Endothelial cell of umbilical vein (primary cell): ENCODE results near the gene COL5A1. TPM values are rescaled to one million over a fixed set of nuclear protein-coding genes. Genes with fewer than 3 reads are reported as not detected.
A peak's percentile ranks its signal among the peaks of the same experiment; 100 is the strongest.

Experiments used
- BruUV-seq: library from RNA; stranded (reverse); fragments of 400-500 nt; replicated peaks from 2 replicates; lab custom pipeline; 2021; lab: Mats Ljungman, UMichigan
- CTCF ChIA-PET: fragments of 300-600, 350-600 bp; sonication (Branson Sonifier 250); formaldehyde crosslinking; loops from one replicate; lab custom pipeline; 2021; ENCODE audit warnings: antibody characterized with exemption, inconsistent platforms; lab: Charles Lee
- POLR2A ChIA-PET: fragments of 300-600, 350-600 bp; sonication (Branson Sonifier 250); formaldehyde crosslinking; loops from one replicate; lab custom pipeline; 2021; ENCODE audit warnings: antibody characterized with exemption, inconsistent platforms; lab: Charles Lee
- DNase-seq: peaks from one replicate; pipeline ENCODE4 v3.0.0-alpha.2; 2011; ENCODE audit warnings: low read depth, low spot score
- FAIRE-seq: peaks from 2 replicates; lab custom pipeline; 2011; peaks lifted over from hg19 to GRCh38; lab: Jason Lieb, UNC
- H2AFZ ChIP-seq: 2 replicates; pipeline ENCODE4 v1.6.0; 2012; ENCODE audit warnings: low read depth, low read length, control low read depth, inconsistent platforms
- H3K27ac ChIP-seq: 2 replicates; pipeline ENCODE4 v1.5.1; 2011; ENCODE audit warnings: low read depth, mild to moderate bottlenecking, control low read depth, low read length, moderate library complexity; ENCODE audit not compliant: insufficient read depth
- H3K27me3 ChIP-seq, 2 experiments: 2 replicates each; pipeline versions ENCODE4 v1.6.0 to v1.6.1; 2011; ENCODE audit warnings: low read length in 2 of 2, mixed read lengths in 1 of 2; ENCODE audit not compliant: control insufficient read depth in 2 of 2, insufficient read depth in 2 of 2
- H3K36me3 ChIP-seq, 2 experiments: 2 replicates in 1 of 2; 3 replicates in 1 of 2; pipeline ENCODE4 v1.5.1; 2011; ENCODE audit warnings: low read length in 2 of 2, mild to moderate bottlenecking in 1 of 2, moderate library complexity in 1 of 2; ENCODE audit not compliant: control insufficient read depth in 2 of 2, insufficient read depth in 2 of 2; ENCODE audit errors: extremely low read depth in 1 of 2
- H3K4me1 ChIP-seq: 3 replicates; pipeline ENCODE4 v1.5.1; 2011; ENCODE audit warnings: mild to moderate bottlenecking, low read length; ENCODE audit not compliant: control insufficient read depth, insufficient read depth; ENCODE audit errors: extremely low read depth
- H3K4me2 ChIP-seq: 2 replicates; pipeline ENCODE4 v1.6.1; 2011; ENCODE audit warnings: low read length, control low read depth, mixed read lengths; ENCODE audit not compliant: insufficient read depth
- H3K4me3 ChIP-seq, 3 experiments: fragments of 200-600 bp in 1 of 3; sonication (generic), shearing (Covaris generic) in 1 of 3; replicated peaks in 1 of 3; 2 replicates each; pipeline ENCODE4 v1.5.1; 2011 to 2016; ENCODE audit warnings: control low read depth in 3 of 3, low read length in 3 of 3, mild to moderate bottlenecking in 2 of 3, inconsistent platforms in 1 of 3, low read depth in 1 of 3, moderate library complexity in 1 of 3; ENCODE audit not compliant: insufficient read depth in 1 of 3
- H3K79me2 ChIP-seq: 2 replicates; pipeline ENCODE4 v1.6.0; 2012; ENCODE audit warnings: low read length, inconsistent platforms; ENCODE audit not compliant: control insufficient read depth, insufficient read depth
- H3K9ac ChIP-seq: replicated peaks from 2 replicates; pipeline ENCODE3; 2011; ENCODE audit warnings: low read length, control low read depth; ENCODE audit not compliant: insufficient read depth; ENCODE audit errors: extremely low read depth
- H3K9me1 ChIP-seq: replicated peaks from 3 replicates; pipeline ENCODE4 v1.6.0; 2011; ENCODE audit warnings: mild to moderate bottlenecking, low read length; ENCODE audit not compliant: control insufficient read depth, insufficient read depth; ENCODE audit errors: extremely low read depth
- H3K9me3 ChIP-seq: replicated peaks from 2 replicates; pipeline ENCODE4 v1.5.1; 2012; ENCODE audit warnings: low read length, inconsistent platforms; ENCODE audit not compliant: control insufficient read depth, insufficient read depth
- H4K20me1 ChIP-seq: replicated peaks from 2 replicates; pipeline ENCODE3; 2011; ENCODE audit warnings: mild to moderate bottlenecking, low read length; ENCODE audit not compliant: control insufficient read depth, insufficient read depth; ENCODE audit errors: extremely low read depth
- FOS ChIP-seq: IDR thresholded peaks from 2 replicates; pipeline ENCODE4 v1.6.1; 2011; ENCODE audit warnings: mild to moderate bottlenecking, low read length, moderate library complexity, borderline replicate concordance; ENCODE audit not compliant: insufficient read depth
- GATA2 ChIP-seq: IDR thresholded peaks from 2 replicates; pipeline ENCODE4 v1.7.0; 2011; ENCODE audit warnings: low read depth, mild to moderate bottlenecking, moderate library complexity, mixed read lengths, low read length; ENCODE audit not compliant: insufficient read length, insufficient read depth
- JUN ChIP-seq: IDR thresholded peaks from 2 replicates; pipeline ENCODE4 v1.6.1; 2011; ENCODE audit warnings: borderline replicate concordance, low read depth; ENCODE audit not compliant: insufficient read length, insufficient read depth
- MYC ChIP-seq: IDR thresholded peaks from one replicate; pipeline ENCODE4 v1.6.1; 2011; ENCODE audit warnings: mild to moderate bottlenecking, low read depth, low read length
- POLR2A ChIP-seq: IDR thresholded peaks from 2 replicates; pipeline ENCODE4 v1.6.1; 2012; ENCODE audit warnings: low read depth, mild to moderate bottlenecking, control low read depth, low read length
- POLR2AphosphoS5 ChIP-seq: IDR thresholded peaks from 2 replicates; pipeline ENCODE4 v1.6.1; 2012; ENCODE audit warnings: low read depth, mild to moderate bottlenecking, control low read depth, low read length, moderate library complexity; ENCODE audit not compliant: insufficient read depth
- dilution Hi-C: fragments of 300-500 bp; cut with MboI; formaldehyde crosslinking; loops from one replicate; pipeline ENCODE4 v1.15.0; 2019; ENCODE audit warnings: low sequenced_read_pairs; ENCODE audit not compliant: extremely low pct_ligation_motif_present
- intact Hi-C: fragments of 100-400 bp; cut with micrococcal nuclease; formaldehyde crosslinking; loops from one replicate; pipeline ENCODE4 v1.10.0; 2022
- polyA plus RNA-seq, 4 experiments: library from polyadenylated mRNA; depleted of rRNA in 3 of 4; stranded (reverse) in 3 of 4; unstranded in 1 of 4; fragments of >200 nt; gene quantifications; 2 replicates each; pipeline versions ENCODE4 v1.2.1 to v1.2.3, GENCODE V29; 2011 to 2012; ENCODE audit warnings: missing spikeins in 1 of 4
- total RNA-seq: library from RNA; stranded (reverse); gene quantifications from 2 replicates; pipeline ENCODE4 v1.2.3, GENCODE V29; 2021
- TF ChIP-seq, protein P1 (sequence below), 2 donors: IDR thresholded peaks; 1 replicate in 1 of 2; 2 replicates in 1 of 2; pipeline ENCODE4 v1.5.1; 2011; ENCODE audit warnings: low read length in 2 of 2, mild to moderate bottlenecking in 2 of 2, moderate library complexity in 2 of 2, control low read depth in 1 of 2, inconsistent platforms in 1 of 2, low read depth in 1 of 2; ENCODE audit not compliant: insufficient read depth in 1 of 2; ENCODE audit errors: extremely low read depth in 1 of 2
- TF ChIP-seq, protein P2 (sequence below): IDR thresholded peaks from 2 replicates; pipeline ENCODE4 v1.6.1; 2011; ENCODE audit not compliant: insufficient read depth, insufficient read length

The COL5A1 gene
- total and polyA plus RNA-seq, 2 donors (not counting 3 experiments of a cell fraction or from before 2014, with no cell fraction given), result 97.4 to 175 TPM

DNA sequence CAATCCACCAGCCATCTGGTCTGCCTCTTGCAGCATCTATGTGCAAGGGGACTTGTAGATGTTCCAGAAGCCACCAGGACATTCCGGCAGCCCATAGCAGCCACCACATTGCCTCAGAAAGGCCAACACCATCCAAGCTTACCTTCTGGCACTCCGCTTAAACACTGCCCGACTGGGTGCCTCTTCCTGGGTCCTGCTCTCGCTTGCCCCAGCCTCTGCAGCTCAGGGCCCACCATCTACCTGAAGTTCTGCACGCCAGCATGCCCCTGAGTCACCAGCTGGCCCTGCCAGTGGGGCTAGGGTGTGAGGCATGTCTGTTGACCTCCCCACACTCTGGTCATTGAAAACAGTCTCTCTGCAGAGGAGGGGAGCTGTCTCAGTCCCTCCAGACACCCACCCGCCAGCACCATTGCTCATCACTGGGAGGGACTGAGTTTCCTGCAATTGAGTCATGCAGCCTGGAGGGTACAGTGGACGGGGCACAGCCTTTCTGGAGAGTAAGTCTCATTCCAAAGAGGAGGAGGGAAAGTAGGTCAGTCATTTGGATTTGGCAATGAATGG, 16.9 kb upstream of the COL5A1 start:
- DNase-seq, result peak; percentile 42
- intact Hi-C loops (loop anchor here (1.0 kb wide), 3 partner anchors 17 to 168 kb away; partner anchors contain the start of gene COL5A1), dilution Hi-C loops (no loop called here)
- no peaks in the 10 kb centered on the region for H3K79me2 ChIP-seq
- H3K36me3 ChIP-seq, result no peaks in the 10 kb centered on the region
- no peaks in the 10 kb centered on the region for H3K27me3 ChIP-seq
- H3K4me1 ChIP-seq, result peaks cover 29% of the 10 kb centered on the region
- H3K9ac ChIP-seq, result no peak overlapping the region
- H3K9me3 ChIP-seq, result no peaks in the 10 kb centered on the region
- H3K4me2 ChIP-seq, result peak overlapping the region; percentile 39
- H2AFZ ChIP-seq, result no peak overlapping the region
- H3K4me3 ChIP-seq, result no peak overlapping the region
- H4K20me1 ChIP-seq, result no peaks in the 10 kb centered on the region
- TF ChIP-seq POLR2A (peak; percentile 31), POLR2AphosphoS5 (no peak), FOS (peak; percentile 78)
- CTCF ChIA-PET, result interaction anchor here (0.9 to 1.8 kb wide), 4 partner anchors 22 to 175 kb away, joined by 3 to 6 read pairs (median 4); no protein-coding TSS in a partner anchor
- peak overlapping the region; percentile 60 for H3K27ac ChIP-seq
- POLR2A ChIA-PET, result no interaction called here
- peak; percentile 79 for FAIRE-seq
- no TSS peak for BruUV-seq
- no peaks in the 10 kb centered on the region for H3K9me1 ChIP-seq

DNA sequence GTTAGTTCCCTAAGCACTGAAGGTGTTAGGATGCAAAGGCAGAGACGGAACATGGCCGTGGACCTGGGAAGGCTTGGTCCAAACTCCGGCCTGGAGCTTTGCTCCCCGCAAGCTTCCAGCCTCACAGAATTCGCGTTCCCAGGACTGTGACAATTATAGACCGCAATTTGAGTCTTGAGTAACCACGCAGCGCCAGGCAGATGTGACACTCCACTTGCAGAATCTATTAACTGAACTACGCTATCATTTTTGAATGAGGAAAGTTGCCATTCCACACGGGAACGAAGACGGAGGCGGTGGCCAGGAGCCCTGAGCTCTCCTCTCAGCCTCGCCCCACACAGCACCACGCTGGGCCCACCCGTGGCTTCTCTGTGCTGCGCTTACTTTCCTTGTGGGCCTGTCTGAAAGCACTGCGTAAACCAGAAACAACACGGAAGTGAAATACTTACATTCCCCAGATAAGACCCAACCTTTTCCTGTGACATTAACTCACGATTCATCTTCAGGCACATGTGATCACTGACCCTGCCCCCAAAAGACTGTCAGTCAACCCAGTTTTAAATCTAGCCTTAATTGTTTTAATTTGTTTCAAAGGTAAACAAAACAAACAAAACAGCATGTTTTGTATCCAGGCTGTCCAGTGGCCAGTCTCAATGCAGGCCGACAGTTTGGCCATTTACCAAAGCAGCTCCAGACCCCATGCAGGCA, 16.1 kb upstream of the COL5A1 start:
- H4K20me1 ChIP-seq, result no peaks in the 10 kb centered on the region
- no peaks in the 10 kb centered on the region for H3K79me2 ChIP-seq
- H3K9ac ChIP-seq, result peak overlapping the region; percentile 35
- TF ChIP-seq POLR2AphosphoS5 (peak; percentile 63), JUN (no peak), POLR2A (no peak), GATA2 (peak; percentile 41), FOS (no peak), MYC (no peak)
- TF ChIP-seq, protein P1, sequence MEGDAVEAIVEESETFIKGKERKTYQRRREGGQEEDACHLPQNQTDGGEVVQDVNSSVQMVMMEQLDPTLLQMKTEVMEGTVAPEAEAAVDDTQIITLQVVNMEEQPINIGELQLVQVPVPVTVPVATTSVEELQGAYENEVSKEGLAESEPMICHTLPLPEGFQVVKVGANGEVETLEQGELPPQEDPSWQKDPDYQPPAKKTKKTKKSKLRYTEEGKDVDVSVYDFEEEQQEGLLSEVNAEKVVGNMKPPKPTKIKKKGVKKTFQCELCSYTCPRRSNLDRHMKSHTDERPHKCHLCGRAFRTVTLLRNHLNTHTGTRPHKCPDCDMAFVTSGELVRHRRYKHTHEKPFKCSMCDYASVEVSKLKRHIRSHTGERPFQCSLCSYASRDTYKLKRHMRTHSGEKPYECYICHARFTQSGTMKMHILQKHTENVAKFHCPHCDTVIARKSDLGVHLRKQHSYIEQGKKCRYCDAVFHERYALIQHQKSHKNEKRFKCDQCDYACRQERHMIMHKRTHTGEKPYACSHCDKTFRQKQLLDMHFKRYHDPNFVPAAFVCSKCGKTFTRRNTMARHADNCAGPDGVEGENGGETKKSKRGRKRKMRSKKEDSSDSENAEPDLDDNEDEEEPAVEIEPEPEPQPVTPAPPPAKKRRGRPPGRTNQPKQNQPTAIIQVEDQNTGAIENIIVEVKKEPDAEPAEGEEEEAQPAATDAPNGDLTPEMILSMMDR (IDR thresholded peaks at IDR 0.05; ENCODE audit: extremely low read depth in 1 of 2, insufficient read depth in 1 of 2, low read depth in 1 of 2, low read length in 2 of 2), result no peak
- TF ChIP-seq, protein P2, sequence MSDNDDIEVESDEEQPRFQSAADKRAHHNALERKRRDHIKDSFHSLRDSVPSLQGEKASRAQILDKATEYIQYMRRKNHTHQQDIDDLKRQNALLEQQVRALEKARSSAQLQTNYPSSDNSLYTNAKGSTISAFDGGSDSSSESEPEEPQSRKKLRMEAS, result no peak
- dilution Hi-C loops (no loop called here), intact Hi-C loops (loop anchor here (1.0 kb wide), 3 partner anchors 16 to 169 kb away; partner anchors contain the start of gene COL5A1)
- H3K4me3 ChIP-seq, result no peak overlapping the region
- no peaks in the 10 kb centered on the region for H3K36me3 ChIP-seq
- no peaks in the 10 kb centered on the region for H3K27me3 ChIP-seq
- no peaks in the 10 kb centered on the region for H3K9me3 ChIP-seq
- H2AFZ ChIP-seq, result peak overlapping the region; percentile 90
- H3K4me1 ChIP-seq, result peaks cover 28% of the 10 kb centered on the region
- H3K27ac ChIP-seq, result peak overlapping the region; percentile 60
- DNase-seq, result peak; percentile 46
- TSS peak; percentile 64 for BruUV-seq
- ChIA-PET CTCF (interaction anchor here (0.9 to 1.8 kb wide), 3 partner anchors 23 to 176 kb away, joined by 3 to 6 read pairs (median 5); no protein-coding TSS in a partner anchor), POLR2A (no interaction called here)
- FAIRE-seq, result peak; percentile 72
- H3K4me2 ChIP-seq, result peak overlapping the region; percentile 39
- no peaks in the 10 kb centered on the region for H3K9me1 ChIP-seq
